GM23338 (cell line): Measurements from ENCODE around the gene ZNF235.

Experiments used
- CREB1 ChIP-seq: fragments of 250-450 bp; sonication (Bioruptor Pico); IDR thresholded peaks from 2 replicates; pipeline ENCODE4 v1.5.0; 2020; ENCODE audit warnings: low read depth, mild to moderate bottlenecking, moderate library complexity
- ETS1 ChIP-seq: IDR thresholded peaks from 2 replicates; pipeline ENCODE4 v1.6.1; 2016; ENCODE audit warnings: antibody characterized with exemption
- EZH2 ChIP-seq: fragments of 200-600 bp; sonication (generic); IDR thresholded peaks from one replicate; pipeline ENCODE4 v1.8.0; 2017; ENCODE audit warnings: antibody characterized with exemption, mild to moderate bottlenecking, low read depth; ENCODE audit not compliant: unreplicated experiment
- EZH2phosphoT487 ChIP-seq: fragments of 200-600 bp; sonication (generic); IDR thresholded peaks from one replicate; pipeline ENCODE4 v1.8.1; 2018; ENCODE audit warnings: antibody characterized with exemption; ENCODE audit not compliant: unreplicated experiment
- JUNB ChIP-seq: IDR thresholded peaks from one replicate; pipeline ENCODE4 v1.6.1; 2016; ENCODE audit warnings: antibody characterized with exemption; ENCODE audit not compliant: unreplicated experiment
- NANOG ChIP-seq: IDR thresholded peaks from 2 replicates; pipeline ENCODE4 v1.6.1; 2016; ENCODE audit warnings: antibody characterized with exemption, borderline replicate concordance
- POLR2AphosphoS5 ChIP-seq: IDR thresholded peaks from 2 replicates; pipeline ENCODE4 v1.6.1; 2016; ENCODE audit warnings: antibody characterized with exemption, low read depth
- REST ChIP-seq: IDR thresholded peaks from one replicate; pipeline ENCODE4 v1.6.1; 2018; ENCODE audit warnings: antibody characterized with exemption; ENCODE audit not compliant: unreplicated experiment
- STAT1 ChIP-seq: IDR thresholded peaks from one replicate; pipeline ENCODE4 v1.6.1; 2016; ENCODE audit warnings: antibody characterized with exemption; ENCODE audit not compliant: unreplicated experiment
- ZNF114 ChIP-seq: fragments of 250-450 bp; sonication (Bioruptor Pico); IDR thresholded peaks from 2 replicates; pipeline ENCODE4 v1.5.0; 2020; ENCODE audit warnings: mild to moderate bottlenecking, moderate library complexity
- ZNF331 ChIP-seq: fragments of 250-450 bp; sonication (Bioruptor Pico); IDR thresholded peaks from 2 replicates; pipeline ENCODE4 v1.5.0; 2020; ENCODE audit warnings: low read depth, mild to moderate bottlenecking, moderate library complexity
- ZNF462 ChIP-seq: fragments of 250-450 bp; sonication (Bioruptor Pico); IDR thresholded peaks from 2 replicates; pipeline ENCODE4 v1.5.0; 2020; ENCODE audit warnings: mild to moderate bottlenecking, moderate library complexity
- TF ChIP-seq, protein P1 (sequence below), 2 experiments: fragments of 200-600 bp in 1 of 2; sonication (generic) in 1 of 2; conservative IDR thresholded peaks; 2 replicates each; pipeline versions ENCODE4 v1.5.1 to v1.6.1; 2016 to 2017; ENCODE audit warnings: antibody characterized with exemption in 2 of 2, low read depth in 2 of 2, mild to moderate bottlenecking in 2 of 2, moderate library complexity in 1 of 2

DNA sequence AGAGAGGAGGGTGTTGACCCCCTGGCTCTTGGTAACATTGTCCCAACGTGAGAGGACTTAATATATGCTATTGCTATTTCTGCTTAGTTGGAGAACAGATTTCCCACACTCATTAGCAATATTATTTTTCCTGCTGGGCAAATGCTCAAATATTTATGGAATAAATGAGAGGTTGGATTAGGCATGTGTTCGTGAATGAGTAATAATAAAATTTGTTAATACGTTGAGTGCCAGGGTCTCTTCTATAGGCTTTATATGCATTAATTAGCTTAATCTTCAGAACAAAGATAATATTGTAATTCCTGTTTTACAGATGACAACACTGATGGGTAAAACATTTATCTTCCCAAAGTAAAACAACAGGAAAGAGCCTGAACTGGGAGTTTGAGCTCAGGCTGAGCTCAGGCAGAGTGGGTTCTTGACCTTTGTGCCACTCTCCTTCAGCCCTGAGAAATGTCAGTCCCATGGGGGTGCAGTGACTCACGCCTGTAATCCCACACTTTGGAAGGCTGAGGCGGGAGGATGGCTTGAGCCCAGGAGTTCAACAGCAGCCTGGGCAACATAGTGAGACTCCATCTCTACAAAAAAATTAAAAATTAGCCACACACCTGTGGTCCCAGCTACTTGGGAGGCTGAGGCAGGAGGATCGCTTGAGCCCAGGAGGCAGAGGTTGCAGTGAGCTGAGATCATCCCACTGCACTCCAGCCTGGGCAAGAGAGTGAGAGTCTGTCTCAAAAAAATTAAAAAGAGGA is 44.0 kb downstream of the ZNF235 start:
- TF ChIP-seq NANOG: no peak
- no peak for TF ChIP-seq POLR2AphosphoS5
- TF ChIP-seq, protein P1, sequence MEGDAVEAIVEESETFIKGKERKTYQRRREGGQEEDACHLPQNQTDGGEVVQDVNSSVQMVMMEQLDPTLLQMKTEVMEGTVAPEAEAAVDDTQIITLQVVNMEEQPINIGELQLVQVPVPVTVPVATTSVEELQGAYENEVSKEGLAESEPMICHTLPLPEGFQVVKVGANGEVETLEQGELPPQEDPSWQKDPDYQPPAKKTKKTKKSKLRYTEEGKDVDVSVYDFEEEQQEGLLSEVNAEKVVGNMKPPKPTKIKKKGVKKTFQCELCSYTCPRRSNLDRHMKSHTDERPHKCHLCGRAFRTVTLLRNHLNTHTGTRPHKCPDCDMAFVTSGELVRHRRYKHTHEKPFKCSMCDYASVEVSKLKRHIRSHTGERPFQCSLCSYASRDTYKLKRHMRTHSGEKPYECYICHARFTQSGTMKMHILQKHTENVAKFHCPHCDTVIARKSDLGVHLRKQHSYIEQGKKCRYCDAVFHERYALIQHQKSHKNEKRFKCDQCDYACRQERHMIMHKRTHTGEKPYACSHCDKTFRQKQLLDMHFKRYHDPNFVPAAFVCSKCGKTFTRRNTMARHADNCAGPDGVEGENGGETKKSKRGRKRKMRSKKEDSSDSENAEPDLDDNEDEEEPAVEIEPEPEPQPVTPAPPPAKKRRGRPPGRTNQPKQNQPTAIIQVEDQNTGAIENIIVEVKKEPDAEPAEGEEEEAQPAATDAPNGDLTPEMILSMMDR (conservative IDR thresholded peaks at IDR 0.05; ENCODE audit: low read depth in 2 of 2): no peak
- TF ChIP-seq CREB1 (CRISPR knock-in tag): no peak
- no peak for TF ChIP-seq EZH2phosphoT487
- no peak for TF ChIP-seq EZH2
- TF ChIP-seq REST: no peak
- no peak for TF ChIP-seq JUNB
- TF ChIP-seq ZNF331: no peak
- TF ChIP-seq ETS1: no peak
- TF ChIP-seq ZNF462 (CRISPR knock-in tag): no peak
- no peak for TF ChIP-seq ZNF114 (CRISPR knock-in tag)
- TF ChIP-seq STAT1: no peak
